MCF 10A (cell line): ENCODE data around the gene GRIK2. TPM values are rescaled to one million over a fixed set of nuclear protein-coding genes. Genes with fewer than 3 reads are reported as not detected.

Experiments used
- BruUV-seq: library from RNA; stranded (reverse); fragments of 400-500 nt; replicated peaks from 2 replicates; lab custom pipeline; 2021; lab: Mats Ljungman, UMichigan
- CTCF ChIA-PET: fragments of 300-600 bp; sonication (Branson Sonifier 250); formaldehyde crosslinking; extraction: SDS; loops from one replicate; lab custom pipeline; 2021; ENCODE audit warnings: antibody characterized with exemption, inconsistent platforms; lab: Yijun Ruan, JAX
- POLR2A ChIA-PET: fragments of 300-600, 350-650 bp; sonication (Branson Sonifier 250); formaldehyde crosslinking; extraction: SDS; loops from one replicate; lab custom pipeline; 2020; ENCODE audit warnings: antibody characterized with exemption, inconsistent platforms; lab: Yijun Ruan, JAX
- DNase-seq: peaks from one replicate; pipeline ENCODE4 v3.0.0-alpha.2; 2018; ENCODE audit not compliant: unreplicated experiment
- H3K27ac Mint-ChIP-seq: one replicate; pipeline ENCODE4 v1.8.0; 2022; ENCODE audit warnings: mild to moderate bottlenecking, low read depth, mixed read lengths; ENCODE audit not compliant: unreplicated experiment
- H3K27me3 Mint-ChIP-seq: one replicate; pipeline ENCODE4 v1.8.0; 2022; ENCODE audit warnings: mixed read lengths; ENCODE audit not compliant: insufficient read depth, unreplicated experiment
- H3K36me3 Mint-ChIP-seq: one replicate; pipeline ENCODE4 v1.8.0; 2022; ENCODE audit warnings: mild to moderate bottlenecking, moderate library complexity, mixed read lengths; ENCODE audit not compliant: insufficient read depth, unreplicated experiment
- H3K4me1 Mint-ChIP-seq: one replicate; pipeline ENCODE4 v1.8.0; 2022; ENCODE audit warnings: mixed read lengths; ENCODE audit not compliant: insufficient read depth, unreplicated experiment
- H3K4me3 Mint-ChIP-seq: one replicate; pipeline ENCODE4 v1.8.0; 2022; ENCODE audit warnings: mild to moderate bottlenecking, moderate library complexity, mixed read lengths; ENCODE audit not compliant: unreplicated experiment
- H3K9me3 Mint-ChIP-seq: one replicate; pipeline ENCODE4 v1.8.0; 2022; ENCODE audit warnings: mixed read lengths; ENCODE audit not compliant: unreplicated experiment
- intact Hi-C: fragments of 100-400 bp; cut with micrococcal nuclease; formaldehyde crosslinking; loops from 2 replicates; pipeline ENCODE4 v1.14.1; 2022
- total RNA-seq: library from RNA; stranded (reverse); gene quantifications from 2 replicates; pipeline ENCODE4 v1.2.3, GENCODE V29; 2022
- TF ChIP-seq, protein P1 (sequence below): fragments of 200-600 bp; IDR thresholded peaks from one replicate; pipeline ENCODE4 v1.8.0; 2022; ENCODE audit warnings: antibody characterized with exemption, mild to moderate bottlenecking; ENCODE audit not compliant: unreplicated experiment

GRIK2 gene
- total RNA-seq, 1 experiment from 2014 or later = 0.89 TPM

DNA sequence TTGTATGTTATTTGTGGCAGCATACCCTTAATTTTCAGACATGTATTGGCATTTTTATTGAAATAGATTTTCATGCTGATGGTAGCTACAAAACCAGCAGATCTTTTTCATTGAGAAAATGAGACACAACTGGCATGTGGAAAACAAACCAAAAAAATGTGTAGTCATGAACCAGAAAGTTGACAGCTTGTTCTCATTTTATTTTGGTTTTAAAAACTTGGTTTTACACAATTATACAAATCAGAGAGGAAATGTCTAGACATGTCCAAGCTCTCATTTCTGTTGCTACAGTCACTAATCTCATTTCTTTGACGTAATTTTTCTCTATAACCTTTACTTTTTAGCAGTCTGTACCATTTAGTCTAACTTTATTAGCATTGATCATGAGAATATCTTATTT, 85.4 kb downstream of the GRIK2 start:
- no TSS peak for BruUV-seq
- POLR2A ChIA-PET = interaction anchor here (0.6 to 1.1 kb wide), 2 partner anchors 9 to 45 kb away, joined by 3 read pairs; no protein-coding TSS in a partner anchor

DNA sequence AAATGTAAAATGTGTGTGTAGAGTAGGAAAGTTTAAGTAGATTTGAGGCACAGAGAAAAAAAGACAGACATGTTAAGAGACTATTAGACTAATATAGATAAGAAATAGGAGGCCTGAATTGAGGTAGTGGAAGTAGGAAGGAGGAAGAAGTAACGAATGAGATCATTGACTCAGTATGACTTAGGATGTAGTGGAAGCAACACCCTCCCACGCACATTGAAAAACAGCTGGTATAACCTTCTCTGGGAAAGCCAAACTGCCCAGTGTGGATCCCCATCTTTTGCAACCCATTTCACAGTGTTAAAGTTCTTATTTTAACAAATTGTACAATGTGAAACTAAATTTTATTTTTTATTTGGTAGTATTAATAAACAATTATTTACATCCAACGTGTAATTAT, 89.1 kb downstream of the GRIK2 start:
- Mint-ChIP-seq H3K27me3 (no peaks in the 10 kb centered on the region), H3K36me3 (no peaks in the 10 kb centered on the region), H3K27ac (no peak overlapping the region), H3K9me3 (no peaks in the 10 kb centered on the region), H3K4me1 (no peaks in the 10 kb centered on the region), H3K4me3 (no peak overlapping the region)
- POLR2A ChIA-PET = interaction anchor here (1.0 kb wide), 1 partner anchor 11 kb away, joined by 4 read pairs; no protein-coding TSS in a partner anchor
- TF ChIP-seq, protein P1, sequence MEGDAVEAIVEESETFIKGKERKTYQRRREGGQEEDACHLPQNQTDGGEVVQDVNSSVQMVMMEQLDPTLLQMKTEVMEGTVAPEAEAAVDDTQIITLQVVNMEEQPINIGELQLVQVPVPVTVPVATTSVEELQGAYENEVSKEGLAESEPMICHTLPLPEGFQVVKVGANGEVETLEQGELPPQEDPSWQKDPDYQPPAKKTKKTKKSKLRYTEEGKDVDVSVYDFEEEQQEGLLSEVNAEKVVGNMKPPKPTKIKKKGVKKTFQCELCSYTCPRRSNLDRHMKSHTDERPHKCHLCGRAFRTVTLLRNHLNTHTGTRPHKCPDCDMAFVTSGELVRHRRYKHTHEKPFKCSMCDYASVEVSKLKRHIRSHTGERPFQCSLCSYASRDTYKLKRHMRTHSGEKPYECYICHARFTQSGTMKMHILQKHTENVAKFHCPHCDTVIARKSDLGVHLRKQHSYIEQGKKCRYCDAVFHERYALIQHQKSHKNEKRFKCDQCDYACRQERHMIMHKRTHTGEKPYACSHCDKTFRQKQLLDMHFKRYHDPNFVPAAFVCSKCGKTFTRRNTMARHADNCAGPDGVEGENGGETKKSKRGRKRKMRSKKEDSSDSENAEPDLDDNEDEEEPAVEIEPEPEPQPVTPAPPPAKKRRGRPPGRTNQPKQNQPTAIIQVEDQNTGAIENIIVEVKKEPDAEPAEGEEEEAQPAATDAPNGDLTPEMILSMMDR = no peak
- BruUV-seq = no TSS peak
- CTCF ChIA-PET = interaction anchor here (0.7 kb wide), 2 partner anchors 638 to 1385 kb away, joined by 3 to 5 read pairs; no protein-coding TSS in a partner anchor
- intact Hi-C loops = no loop called here
- DNase-seq = no peak

More for the DNA sequence above, 85.4 kb downstream of the GRIK2 start:
- Mint-ChIP-seq H3K4me3 (no peak overlapping the region), H3K9me3 (no peaks in the 10 kb centered on the region), H3K27me3 (no peaks in the 10 kb centered on the region), H3K4me1 (no peaks in the 10 kb centered on the region), H3K36me3 (no peaks in the 10 kb centered on the region), H3K27ac (no peak overlapping the region)
- intact Hi-C loops = no loop called here
- no peak for DNase-seq
- CTCF ChIA-PET = no interaction called here
- TF ChIP-seq, protein P1 = no peak

DNA sequence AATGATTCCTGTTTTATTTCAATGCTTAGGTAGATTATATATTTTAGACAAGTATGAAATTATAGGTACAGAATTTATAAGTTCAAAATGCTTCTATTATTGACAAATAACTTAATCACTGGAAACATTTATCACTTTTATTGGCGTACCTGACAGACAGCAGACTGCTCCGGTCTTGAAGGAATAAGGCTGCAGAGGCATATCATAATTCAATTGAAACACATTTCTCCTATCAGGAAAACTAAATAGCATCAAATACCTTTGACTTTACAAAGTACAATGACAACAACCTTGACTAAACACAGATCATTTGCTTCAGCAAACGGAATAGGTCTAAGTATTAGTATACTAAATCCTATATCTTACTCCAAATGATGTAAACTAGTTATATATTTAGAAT, 91.3 kb downstream of the GRIK2 start:
- no peak overlapping the region for H3K4me3 Mint-ChIP-seq
- POLR2A ChIA-PET = interaction anchor here (0.6 kb wide), 1 partner anchor 190 kb away, joined by 3 read pairs; no protein-coding TSS in a partner anchor

DNA sequence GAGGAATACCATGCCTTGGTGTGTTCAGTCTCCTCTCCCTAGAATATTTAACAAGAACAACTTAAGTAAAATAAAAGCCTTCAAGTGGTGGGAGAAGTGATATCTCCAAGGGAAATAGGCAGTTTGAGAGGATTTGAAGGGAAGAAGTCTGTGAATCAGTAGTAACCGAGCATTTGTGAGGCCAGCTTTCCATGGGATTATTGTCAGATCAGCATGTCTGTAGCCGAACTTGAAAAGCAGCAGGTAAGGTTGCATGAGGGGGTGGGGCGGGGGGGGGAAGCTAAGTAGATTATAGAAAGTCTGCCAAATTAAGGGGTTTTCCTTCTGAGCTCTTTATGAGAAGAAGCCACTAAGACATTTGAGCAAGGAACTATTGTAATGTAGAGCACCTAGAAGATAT, 92.6 kb downstream of the GRIK2 start:
- Mint-ChIP-seq H3K36me3 (no peaks in the 10 kb centered on the region), H3K27me3 (no peaks in the 10 kb centered on the region), H3K27ac (no peak overlapping the region), H3K4me3 (no peak overlapping the region), H3K4me1 (peaks cover 5% of the 10 kb centered on the region), H3K9me3 (no peaks in the 10 kb centered on the region)
- ChIA-PET POLR2A (no interaction called here), CTCF (no interaction called here)
- intact Hi-C loops = no loop called here
- no TSS peak for BruUV-seq
- TF ChIP-seq, protein P1 = no peak
- no peak for DNase-seq

More for the DNA sequence above, 91.3 kb downstream of the GRIK2 start:
- no TSS peak for BruUV-seq
- intact Hi-C loops = no loop called here
- Mint-ChIP-seq H3K4me1 (no peaks in the 10 kb centered on the region), H3K27me3 (no peaks in the 10 kb centered on the region), H3K27ac (no peak overlapping the region), H3K36me3 (no peaks in the 10 kb centered on the region), H3K9me3 (no peaks in the 10 kb centered on the region)
- DNase-seq = no peak
- CTCF ChIA-PET = no interaction called here
- TF ChIP-seq, protein P1 = no peak
